Neuronal stem cell (in vitro differentiated cells): ENCODE results near the gene ZBTB20.
A peak's percentile ranks its signal among the peaks of the same experiment; 100 is the strongest.

Experiments used
- DNase-seq: peaks from one replicate; pipeline ENCODE4 v3.0.0-alpha.2; 2013; ENCODE audit warnings: low spot score
- H2AFZ ChIP-seq: one replicate; pipeline ENCODE4 v1.6.1; 2013; ENCODE audit warnings: mild to moderate bottlenecking, low read length, inconsistent platforms
- H2AK5ac ChIP-seq: 2 replicates; pipeline ENCODE4 v1.6.1; 2013; ENCODE audit warnings: low read depth, mild to moderate bottlenecking, inconsistent platforms, low read length, moderate library complexity, mixed read lengths
- H2BK120ac ChIP-seq: 2 replicates; pipeline ENCODE4 v1.6.1; 2013; ENCODE audit warnings: low read depth, mild to moderate bottlenecking, inconsistent platforms, low read length, moderate library complexity, mixed read lengths
- H2BK12ac ChIP-seq: one replicate; pipeline ENCODE4 v1.6.1; 2013; ENCODE audit warnings: low read length, inconsistent platforms
- H2BK15ac ChIP-seq: 2 replicates; pipeline ENCODE4 v1.6.1; 2013; ENCODE audit warnings: mild to moderate bottlenecking, low read length, inconsistent platforms, mixed read lengths
- H2BK5ac ChIP-seq: one replicate; pipeline ENCODE4 v1.6.1; 2013; ENCODE audit warnings: inconsistent platforms, mild to moderate bottlenecking, low read length, moderate library complexity
- H3K14ac ChIP-seq: one replicate; pipeline ENCODE4 v1.6.1; 2013; ENCODE audit warnings: low read length, inconsistent platforms
- H3K18ac ChIP-seq: 2 replicates; pipeline ENCODE4 v1.6.1; 2013; ENCODE audit warnings: low read length, inconsistent platforms
- H3K23ac ChIP-seq: 2 replicates; pipeline ENCODE4 v1.6.1; 2013; ENCODE audit warnings: low read depth, mild to moderate bottlenecking, mixed read lengths, low read length, inconsistent platforms; ENCODE audit not compliant: poor library complexity
- H3K27ac ChIP-seq: replicated peaks from 3 replicates; pipeline ENCODE4 v1.5.1; 2013; ENCODE audit warnings: low read length, inconsistent platforms
- H3K27me3 ChIP-seq, 3 experiments: 2 replicates each; pipeline ENCODE4 v1.6.1; 2013; ENCODE audit warnings: low read length in 3 of 3, mild to moderate bottlenecking in 2 of 3, inconsistent platforms in 1 of 3, low read depth in 1 of 3, mixed read lengths in 1 of 3, moderate library complexity in 1 of 3; ENCODE audit not compliant: control insufficient read depth in 3 of 3, insufficient read depth in 3 of 3
- H3K36me3 ChIP-seq, 2 donors: replicated peaks in 1 of 2; 2 replicates each; pipeline ENCODE4 v1.6.1; 2013; ENCODE audit warnings: low read length in 2 of 2; ENCODE audit not compliant: control insufficient read depth in 2 of 2, insufficient read depth in 2 of 2
- H3K4ac ChIP-seq: 2 replicates; pipeline ENCODE4 v1.6.1; 2013; ENCODE audit warnings: inconsistent platforms, mild to moderate bottlenecking, low read length, moderate library complexity
- H3K4me1 ChIP-seq, 2 donors: 1 replicate in 1 of 2; 2 replicates in 1 of 2; pipeline ENCODE4 v1.6.1; 2013; ENCODE audit warnings: low read length in 2 of 2, low read depth in 1 of 2; ENCODE audit not compliant: control insufficient read depth in 2 of 2, insufficient read depth in 1 of 2
- H3K4me2 ChIP-seq: one replicate; pipeline ENCODE4 v1.6.1; 2013; ENCODE audit warnings: mild to moderate bottlenecking, low read length, inconsistent platforms; ENCODE audit not compliant: insufficient read depth, poor library complexity, severe bottlenecking
- H3K4me3 ChIP-seq, 2 donors: 2 replicates each; pipeline ENCODE4 v1.5.1; 2013; ENCODE audit warnings: low read length in 2 of 2, mild to moderate bottlenecking in 2 of 2, inconsistent platforms in 1 of 2, moderate library complexity in 1 of 2
- H3K79me1 ChIP-seq: one replicate; pipeline ENCODE4 v1.6.1; 2013; ENCODE audit warnings: low read depth, mild to moderate bottlenecking, inconsistent platforms, low read length, moderate library complexity
- H3K9ac ChIP-seq: one replicate; pipeline ENCODE4 v1.6.1; 2013; ENCODE audit warnings: mild to moderate bottlenecking, low read depth, low read length, inconsistent platforms; ENCODE audit not compliant: poor library complexity
- H3K9me3 ChIP-seq, 2 donors: replicated peaks in 1 of 2; 2 replicates each; pipeline versions ENCODE3 to v1.6.1; 2013; ENCODE audit warnings: low read length in 2 of 2, mild to moderate bottlenecking in 2 of 2, inconsistent platforms in 1 of 2, low read depth in 1 of 2, mixed read lengths in 1 of 2, moderate library complexity in 1 of 2; ENCODE audit not compliant: control insufficient read depth in 2 of 2, insufficient read depth in 1 of 2
- H4K8ac ChIP-seq: one replicate; pipeline ENCODE4 v1.6.1; 2013; ENCODE audit warnings: low read depth, mild to moderate bottlenecking, inconsistent platforms, low read length, moderate library complexity
- H4K91ac ChIP-seq: one replicate; pipeline ENCODE4 v1.6.1; 2013; ENCODE audit warnings: low read length, low read depth, mild to moderate bottlenecking, inconsistent platforms; ENCODE audit not compliant: poor library complexity
- WGBS, 2 donors: extraction: QIAGEN DNeasy Blood & Tissue Kit; methylation state at CpG; one replicate each; pipeline ENCODE4 v1.1.7; 2013; ENCODE audit warnings: missing lambda C conversion rate in 2 of 2, mixed read lengths in 1 of 2; ENCODE audit not compliant: insufficient read length in 2 of 2, insufficient replicate concordance in 1 of 2; ENCODE audit errors: extremely low coverage in 2 of 2; 5-methylcytosine and 5-hydroxymethylcytosine counted together

ZBTB20 gene

GRCh38 chr3:114606336-114606735, 540.8 kb downstream of the ZBTB20 start:
- H3K4ac ChIP-seq: no peak overlapping the region
- no peak overlapping the region for H2AK5ac ChIP-seq
- no peak overlapping the region for H3K14ac ChIP-seq
- no CpG with 5 or more reads among the region's 2 CpGs for WGBS, 2 donors
- H3K9ac ChIP-seq: no peak overlapping the region
- H2AFZ ChIP-seq: no peak overlapping the region
- DNase-seq: no peak
- no peak overlapping the region for H3K4me3 ChIP-seq
- H4K8ac ChIP-seq: no peak overlapping the region
- no peak overlapping the region for H2BK120ac ChIP-seq
- no peaks in the 10 kb centered on the region for H3K79me1 ChIP-seq
- H2BK5ac ChIP-seq: no peak overlapping the region
- H3K27ac ChIP-seq: peak overlapping the region; percentile 20
- no peak overlapping the region for H4K91ac ChIP-seq
- H3K9me3 ChIP-seq: no peaks in the 10 kb centered on the region
- no peak overlapping the region for H2BK15ac ChIP-seq
- no peak overlapping the region for H3K18ac ChIP-seq
- no peak overlapping the region for H3K23ac ChIP-seq
- H2BK12ac ChIP-seq: no peak overlapping the region
- H3K4me2 ChIP-seq: no peak overlapping the region
- H3K36me3 ChIP-seq: no peaks in the 10 kb centered on the region
- peaks cover 4 to 5% of the 10 kb centered on the region in 2 donors for H3K4me1 ChIP-seq
- H3K27me3 ChIP-seq: no peaks in the 10 kb centered on the region

GRCh38 chr3:114600571-114600970, 546.5 kb downstream of the ZBTB20 start:
- Histone ChIP-seq H3K4me1 (no peaks in the 10 kb centered on the region), H2AK5ac (no peak overlapping the region), H2BK5ac (no peak overlapping the region), H3K79me1 (no peaks in the 10 kb centered on the region), H4K91ac (no peak overlapping the region), H3K27me3 (no peaks in the 10 kb centered on the region), H3K4me3 (no peak overlapping the region), H3K14ac (no peak overlapping the region), H3K9me3 (no peaks in the 10 kb centered on the region), H2AFZ (no peak overlapping the region), H3K23ac (no peak overlapping the region), H3K4me2 (no peak overlapping the region), H3K27ac (no peak overlapping the region), H4K8ac (no peak overlapping the region), H3K18ac (no peak overlapping the region), H2BK15ac (no peak overlapping the region), H2BK12ac (no peak overlapping the region), H3K4ac (no peak overlapping the region), H3K36me3 (no peaks in the 10 kb centered on the region), H3K9ac (no peak overlapping the region), H2BK120ac (no peak overlapping the region)
- DNase-seq: no peak
- WGBS, 2 donors: no CpG with 5 or more reads among the region's 1 CpG

- Histone ChIP-seq H3K9ac (no peak overlapping the region), H3K9me3 (no peaks in the 10 kb centered on the region), H3K79me1 (no peaks in the 10 kb centered on the region), H3K36me3 (no peaks in the 10 kb centered on the region), H3K27me3 (no peaks in the 10 kb centered on the region), H2BK120ac (no peak overlapping the region), H3K4ac (no peak overlapping the region), H2AK5ac (no peak overlapping the region), H3K4me3 (no peak overlapping the region), H3K18ac (no peak overlapping the region), H4K8ac (no peak overlapping the region), H2BK5ac (no peak overlapping the region), H3K23ac (no peak overlapping the region), H3K4me1 (no peaks in the 10 kb centered on the region), H2BK15ac (no peak overlapping the region), H2BK12ac (no peak overlapping the region), H2AFZ (no peak overlapping the region), H3K4me2 (no peak overlapping the region), H3K27ac (no peak overlapping the region), H4K91ac (no peak overlapping the region), H3K14ac (no peak overlapping the region)
- DNase-seq: no peak
These were observed 549.2 kb downstream of the ZBTB20 start for GRCh38 chr3:114597871-114598270.

GRCh38 chr3:114597012-114597411, 550.1 kb downstream of the ZBTB20 start:
- Histone ChIP-seq H3K9me3 (no peaks in the 10 kb centered on the region), H3K27me3 (no peaks in the 10 kb centered on the region), H3K36me3 (no peaks in the 10 kb centered on the region), H3K27ac (no peak overlapping the region), H2AFZ (no peak overlapping the region), H2BK15ac (no peak overlapping the region), H3K18ac (no peak overlapping the region), H3K9ac (no peak overlapping the region), H2BK5ac (no peak overlapping the region), H4K8ac (no peak overlapping the region), H4K91ac (no peak overlapping the region), H3K4me2 (no peak overlapping the region), H3K23ac (no peak overlapping the region), H3K14ac (no peak overlapping the region), H2AK5ac (no peak overlapping the region), H3K4me1 (no peaks in the 10 kb centered on the region), H2BK12ac (no peak overlapping the region), H3K4me3 (no peak overlapping the region), H3K4ac (no peak overlapping the region), H3K79me1 (no peaks in the 10 kb centered on the region), H2BK120ac (no peak overlapping the region)
- WGBS, 2 donors: no CpG with 5 or more reads among the region's 4 CpGs
- DNase-seq: no peak
